ENCODE data around the gene MRPL43. TPM values are rescaled to one million over a fixed set of nuclear protein-coding genes. Genes with fewer than 3 reads are reported as not detected.
A peak's percentile ranks its signal among the peaks of the same experiment; 100 is the strongest.

The MRPL43 gene
- total RNA-seq, 1 experiment from 2014 or later = 46.3 TPM

DNA sequence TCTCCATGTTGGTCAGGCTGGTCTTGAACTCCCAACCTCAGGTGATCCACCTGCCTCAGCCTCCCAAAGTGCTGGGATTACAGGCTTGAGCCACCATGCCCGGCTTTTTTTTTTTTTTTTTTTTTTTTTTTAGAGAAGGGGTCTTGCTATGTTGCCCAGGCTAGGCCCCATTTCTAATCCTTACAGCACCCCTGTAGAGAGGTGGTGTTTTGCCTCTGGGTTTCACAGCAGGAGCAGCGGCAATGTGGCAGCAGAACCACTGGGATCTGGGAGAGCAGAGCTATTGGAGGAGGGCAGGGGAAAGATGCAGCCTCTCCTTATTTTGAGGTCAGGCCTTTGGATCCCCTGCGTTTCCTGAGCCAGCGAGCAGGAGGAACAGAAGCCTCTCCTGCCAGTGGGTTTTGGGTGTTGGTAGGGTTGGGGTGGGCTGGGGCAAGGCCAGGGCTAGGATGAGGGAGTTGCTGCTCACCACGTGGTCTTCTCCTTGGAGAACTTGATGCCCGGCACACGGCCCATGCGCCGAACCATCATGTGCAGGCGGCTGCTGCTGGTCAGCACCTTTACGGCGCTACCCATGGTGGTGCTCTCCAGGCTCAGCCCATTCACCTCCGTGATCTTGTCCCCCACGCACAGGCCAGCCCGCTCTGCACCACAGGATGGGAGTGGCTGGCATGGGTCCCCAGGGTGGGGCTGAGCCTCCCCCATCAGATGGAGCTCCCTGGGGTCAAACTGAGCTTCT, 35.8 kb upstream of the MRPL43 start:
- no peak for DNase-seq (ENCODE audit: low read depth, low spot score)
- in situ Hi-C loops (cut with HindIII; ENCODE audit: low pct_unique_long_range_greater_than_20kb, low sequenced_read_pairs) = no loop called here

DNA sequence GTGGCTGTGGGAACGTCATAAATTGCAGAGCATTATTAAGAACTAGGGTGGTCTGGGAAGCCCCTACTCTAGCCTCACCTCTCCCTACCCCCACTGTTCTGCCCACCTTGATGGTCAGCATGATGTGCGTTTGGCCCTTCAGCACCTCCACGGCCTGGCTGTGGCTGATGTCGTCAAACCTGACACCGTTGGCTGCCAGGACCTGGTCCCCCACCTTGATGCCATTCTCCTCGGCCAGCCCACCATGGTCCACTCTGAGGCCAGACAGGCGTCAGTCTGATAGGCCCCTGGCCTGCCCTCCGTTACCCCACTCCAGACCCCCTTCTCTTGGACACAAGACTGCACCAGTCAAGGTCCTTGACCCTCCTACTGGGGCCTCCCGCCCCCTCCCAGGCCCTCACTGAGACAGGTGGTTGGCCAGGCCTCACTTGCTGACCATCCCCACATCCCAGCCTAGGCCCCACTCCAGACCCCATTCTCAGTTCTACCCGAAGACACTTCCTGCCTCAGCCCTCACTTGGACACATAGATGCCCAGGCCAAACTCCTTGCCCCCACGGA, 34.5 kb upstream of the MRPL43 start:
- DNase-seq (ENCODE audit: low read depth, low spot score) = no peak
- in situ Hi-C loops (cut with HindIII; ENCODE audit: low pct_unique_long_range_greater_than_20kb, low sequenced_read_pairs) = no loop called here

DNA sequence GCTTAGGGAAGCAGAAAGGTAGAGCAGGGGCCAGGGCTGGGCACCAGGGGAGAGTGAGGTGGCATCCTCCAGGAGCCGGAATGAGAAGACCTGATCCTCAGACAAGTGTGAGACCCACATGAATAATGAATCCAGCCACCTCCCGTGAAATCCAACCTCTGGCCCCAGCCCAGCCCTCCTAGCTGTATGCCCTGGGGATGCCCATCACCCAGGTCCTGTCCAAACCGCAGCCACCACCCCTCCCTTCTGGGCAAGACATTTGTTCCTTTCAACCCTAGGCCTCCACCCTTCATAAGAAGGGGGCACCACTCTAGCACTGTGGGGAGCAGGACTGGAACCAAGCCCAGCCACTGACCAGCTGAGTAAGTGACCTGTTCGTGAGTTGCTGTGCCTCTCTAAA, 33.9 kb upstream of the MRPL43 start:
- in situ Hi-C loops (cut with HindIII; ENCODE audit: low pct_unique_long_range_greater_than_20kb, low sequenced_read_pairs) = no loop called here
- DNase-seq (ENCODE audit: low read depth, low spot score) = no peak

- in situ Hi-C loops (cut with HindIII; ENCODE audit: low pct_unique_long_range_greater_than_20kb, low sequenced_read_pairs) = no loop called here
- no peak for DNase-seq (ENCODE audit: low read depth, low spot score)
These were observed 33.3 kb upstream of the MRPL43 start for GRCh38 chr10:101020427-101021075.

DNA sequence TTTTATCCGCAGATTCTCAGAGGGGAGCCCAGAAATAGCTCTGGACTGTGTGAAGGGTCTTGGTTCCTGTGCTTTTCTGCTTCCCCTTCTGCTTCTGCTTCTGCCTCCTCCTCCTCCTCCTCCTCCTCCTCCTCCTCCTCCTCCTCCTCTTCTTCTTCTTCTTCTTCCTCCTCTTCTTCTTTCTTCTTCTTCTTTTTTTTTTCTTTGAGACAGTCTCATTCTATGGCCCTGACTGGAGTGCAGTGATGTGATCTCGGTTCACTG, 32.1 kb upstream of the MRPL43 start:
- in situ Hi-C loops (cut with HindIII; ENCODE audit: low pct_unique_long_range_greater_than_20kb, low sequenced_read_pairs) = no loop called here
- no peak for DNase-seq (ENCODE audit: low read depth, low spot score)

- DNase-seq (ENCODE audit: low read depth, low spot score) = peak; percentile 83
- in situ Hi-C loops (cut with HindIII; ENCODE audit: low pct_unique_long_range_greater_than_20kb, low sequenced_read_pairs) = no loop called here
These were observed 31.5 kb upstream of the MRPL43 start for GRCh38 chr10:101018600-101019439.

DNA sequence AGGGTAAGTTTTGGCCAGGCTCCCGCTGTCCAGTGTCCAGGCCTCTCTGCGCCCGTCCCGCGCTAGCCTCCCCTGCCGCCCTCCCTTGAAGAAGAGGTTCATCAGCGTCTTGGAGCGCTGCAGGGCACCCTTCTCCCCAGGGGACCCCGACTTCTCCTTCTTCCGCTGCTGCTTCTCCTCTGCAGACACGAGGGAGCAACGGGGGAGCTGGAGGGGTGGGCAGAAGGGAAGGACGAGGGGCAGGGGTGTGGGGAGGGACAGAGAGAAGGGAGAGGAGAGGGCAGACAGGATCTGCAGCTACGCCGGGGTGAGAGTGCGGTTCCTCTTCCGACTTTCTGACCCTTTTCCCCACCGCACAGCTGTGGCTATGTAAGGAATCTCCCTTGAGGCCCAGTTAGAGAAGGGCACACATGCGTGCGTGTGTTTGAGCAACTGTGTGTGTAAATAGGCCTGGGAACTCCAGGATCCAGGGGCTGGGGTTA, 30.9 kb upstream of the MRPL43 start:
- no peak for DNase-seq (ENCODE audit: low read depth, low spot score)
- in situ Hi-C loops (cut with HindIII; ENCODE audit: low pct_unique_long_range_greater_than_20kb, low sequenced_read_pairs) = no loop called here

- no peak for DNase-seq (ENCODE audit: low read depth, low spot score)
- in situ Hi-C loops (cut with HindIII; ENCODE audit: low pct_unique_long_range_greater_than_20kb, low sequenced_read_pairs) = no loop called here
These were observed 29.5 kb upstream of the MRPL43 start for GRCh38 chr10:101016814-101017213.

DNA sequence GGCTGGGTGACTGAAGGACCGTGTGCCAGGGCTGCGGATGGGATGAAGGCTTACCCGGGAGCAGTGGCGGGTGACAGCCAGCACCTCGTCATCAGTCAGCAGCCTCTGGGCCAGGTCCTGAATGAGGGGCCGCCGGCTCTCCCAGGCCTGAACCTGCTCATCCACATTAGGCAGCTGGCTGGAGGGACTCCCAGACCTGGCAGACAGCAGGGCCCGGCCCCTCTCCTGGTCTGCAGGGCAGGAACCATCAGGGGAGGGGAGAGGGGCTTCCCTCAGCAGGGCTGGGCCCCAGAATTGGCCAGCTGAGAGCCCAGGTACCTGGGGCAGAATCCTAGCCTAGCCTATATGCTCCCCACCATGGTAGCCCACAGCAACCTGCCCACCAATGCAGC, 28.3 kb upstream of the MRPL43 start:
- in situ Hi-C loops (cut with HindIII; ENCODE audit: low pct_unique_long_range_greater_than_20kb, low sequenced_read_pairs) = no loop called here
- DNase-seq (ENCODE audit: low read depth, low spot score) = no peak

GRCh38 chr10:101014966-101015581, 27.8 kb upstream of the MRPL43 start:
- in situ Hi-C loops (cut with HindIII; ENCODE audit: low pct_unique_long_range_greater_than_20kb, low sequenced_read_pairs) = no loop called here
- DNase-seq (ENCODE audit: low read depth, low spot score) = no peak

DNA sequence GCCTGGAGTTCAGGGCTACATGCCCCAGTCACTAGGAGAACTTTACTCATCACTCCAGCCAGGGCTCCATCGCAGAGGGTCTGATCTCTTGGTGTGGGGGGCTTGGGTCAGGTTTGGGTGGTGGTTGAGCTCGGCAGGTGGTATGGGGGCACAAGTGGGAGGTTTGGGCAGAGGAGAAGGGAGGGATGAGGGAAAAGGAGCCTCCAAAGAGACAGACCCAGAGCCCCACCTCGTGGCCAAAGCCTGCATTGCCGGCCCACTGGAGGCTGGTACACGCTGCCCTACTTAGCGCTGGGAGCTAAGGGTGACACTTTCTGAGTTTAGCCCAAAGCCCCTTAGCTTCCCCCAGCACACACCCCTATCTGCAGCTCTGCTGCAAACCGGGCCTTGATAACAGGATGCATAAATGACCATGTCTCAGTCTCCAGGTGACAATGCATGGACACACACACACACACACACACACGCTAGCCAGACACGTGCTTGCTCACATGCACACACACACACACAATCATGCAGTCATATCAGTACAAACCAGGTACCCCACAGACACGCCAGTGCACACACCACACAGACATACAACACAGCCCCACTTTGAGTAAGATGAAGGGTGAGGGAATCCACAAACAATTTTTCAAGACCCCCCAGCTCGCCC, 27.1 kb upstream of the MRPL43 start:
- peak; percentile 72 for DNase-seq (ENCODE audit: low read depth, low spot score)
- in situ Hi-C loops (cut with HindIII; ENCODE audit: low pct_unique_long_range_greater_than_20kb, low sequenced_read_pairs) = no loop called here

DNA sequence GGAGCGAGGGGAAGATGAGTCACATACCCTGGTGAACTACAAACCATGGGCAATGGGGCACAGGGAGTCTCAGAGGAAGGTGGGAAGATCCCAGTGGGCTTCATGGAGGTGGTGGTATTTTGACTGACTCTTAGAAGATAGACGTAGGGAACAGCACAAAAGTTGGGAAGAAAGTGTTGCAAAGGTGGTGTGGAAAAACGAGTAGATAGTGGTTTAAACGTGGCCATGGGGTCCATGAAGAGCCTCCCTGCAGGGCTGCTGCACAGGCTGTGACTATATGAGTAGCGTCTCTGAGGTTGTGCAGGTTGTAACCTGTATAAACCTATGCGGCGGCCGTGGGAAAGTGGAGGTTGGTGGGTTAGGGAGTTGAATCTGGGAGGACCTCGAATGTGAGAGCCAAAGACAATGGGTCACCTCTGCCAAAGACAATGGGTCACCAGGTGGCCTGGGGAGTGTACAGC, 26.1 kb upstream of the MRPL43 start:
- no peak for DNase-seq (ENCODE audit: low read depth, low spot score)
- in situ Hi-C loops (cut with HindIII; ENCODE audit: low pct_unique_long_range_greater_than_20kb, low sequenced_read_pairs) = no loop called here

DNA sequence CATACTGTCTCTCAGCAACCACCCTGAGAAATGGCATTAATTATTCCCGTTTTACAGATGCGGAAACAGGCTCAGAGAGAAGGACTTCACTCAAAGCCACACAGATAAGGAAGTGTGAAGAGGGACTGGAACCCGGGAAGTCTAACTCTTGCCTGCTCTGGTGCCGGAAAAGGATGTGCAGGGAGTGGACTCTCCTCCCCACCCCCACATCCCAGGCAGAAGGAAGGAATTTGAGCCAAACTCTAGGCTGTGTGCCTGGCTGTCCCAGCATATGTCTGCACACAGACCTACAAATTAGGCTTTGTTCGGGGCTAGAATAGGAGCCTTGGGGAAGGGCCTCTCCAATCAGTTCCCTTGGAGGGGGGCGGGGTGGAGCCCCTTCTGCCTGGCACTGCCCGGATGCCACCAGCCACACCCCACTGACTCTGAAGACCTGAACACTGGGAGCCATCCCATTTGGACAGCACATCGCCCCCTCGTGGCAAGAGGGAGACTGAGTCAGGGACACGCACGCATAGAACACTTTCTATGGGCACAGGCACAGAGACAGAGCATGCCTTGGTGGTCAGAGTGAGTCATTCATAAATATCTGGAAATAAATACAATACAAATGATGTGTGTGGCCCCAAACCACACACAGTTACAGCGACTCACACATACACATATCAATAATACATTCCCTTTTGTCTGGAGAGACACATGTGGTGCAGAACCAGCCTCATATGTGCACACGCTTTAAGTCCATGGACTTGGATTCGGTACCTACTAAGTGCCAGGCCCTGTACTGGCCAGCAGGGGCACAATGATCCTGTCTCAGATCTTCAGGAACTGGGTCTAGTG, 25.4 kb upstream of the MRPL43 start:
- in situ Hi-C loops (cut with HindIII; ENCODE audit: low pct_unique_long_range_greater_than_20kb, low sequenced_read_pairs) = no loop called here
- DNase-seq (ENCODE audit: low read depth, low spot score) = peak; percentile 96

GRCh38 chr10:101011517-101012423, 24.5 kb upstream of the MRPL43 start:
- in situ Hi-C loops (cut with HindIII; ENCODE audit: low pct_unique_long_range_greater_than_20kb, low sequenced_read_pairs) = no loop called here
- peak; percentile 50 for DNase-seq (ENCODE audit: low read depth, low spot score)

GRCh38 chr10:101010329-101010728, 23.0 kb upstream of the MRPL43 start:
- in situ Hi-C loops (cut with HindIII; ENCODE audit: low pct_unique_long_range_greater_than_20kb, low sequenced_read_pairs) = no loop called here
- DNase-seq (ENCODE audit: low read depth, low spot score) = no peak

Measured in SK-MEL-5 (cell line).